Thyroid gland (tissue), 4 donors: ENCODE data around the gene OLFML2B. TPM values are rescaled to one million over a fixed set of nuclear protein-coding genes. Genes with fewer than 3 reads are reported as not detected.

ENCODE experiments used
- DNase-seq, 2 donors: peaks; one replicate each; pipeline ENCODE4 v3.0.0-alpha.2; 2019
- H3K27ac ChIP-seq, 3 donors: fragments of 200-600 bp; sonication (generic); 1 replicate in 2 of 3; 2 replicates in 1 of 3; pipeline ENCODE4 v1.5.1; 2016 to 2019; ENCODE audit warnings: mild to moderate bottlenecking in 1 of 3, moderate library complexity in 1 of 3
- H3K27me3 ChIP-seq: fragments of 200-600 bp; sonication (generic); one replicate; pipeline ENCODE4 v1.5.1; 2019
- H3K36me3 ChIP-seq, 2 donors: fragments of 200-600 bp; sonication (generic); one replicate each; pipeline ENCODE4 v1.5.1; 2016 to 2019
- H3K4me1 ChIP-seq, 2 donors: fragments of 200-600 bp; sonication (generic); one replicate each; pipeline ENCODE4 v1.5.1; 2017 to 2019
- H3K4me3 ChIP-seq, 3 donors: fragments of 200-600 bp; sonication (generic); replicated peaks in 1 of 3; 1 replicate in 2 of 3; 2 replicates in 1 of 3; pipeline ENCODE4 v1.5.1; 2016; ENCODE audit warnings: mild to moderate bottlenecking in 1 of 3
- H3K9me3 ChIP-seq: fragments of 200-600 bp; sonication (generic); one replicate; pipeline ENCODE4 v1.5.1; 2017
- POLR2A ChIP-seq, 2 donors: fragments of 450-650 bp; IDR thresholded peaks; one replicate each; pipeline ENCODE4 v1.6.1; 2017; ENCODE audit warnings: antibody characterized with exemption in 2 of 2, mild to moderate bottlenecking in 2 of 2, moderate library complexity in 1 of 2
- WGBS, 2 donors: methylation state at CpG; one replicate each; pipeline ENCODE4 v1.1.5; 2017; 5-methylcytosine and 5-hydroxymethylcytosine counted together
- intact Hi-C: fragments of 100-400 bp; cut with DNase I; formaldehyde crosslinking; loops from one replicate; pipeline ENCODE4 v1.15.1; 2023
- total RNA-seq, 4 donors: library from RNA; depleted of rRNA; stranded (reverse); fragments of >200 nt; gene quantifications; one replicate each; pipeline ENCODE4 v1.2.3, GENCODE V29; 2016
- TF ChIP-seq, protein P1 (sequence below), 6 experiments: fragments of 200-600 bp in 3 of 6; fragments of 450-650 bp in 3 of 6; sonication (generic) in 3 of 6; IDR thresholded peaks; one replicate each; pipeline ENCODE4 v1.5.1; 2016 to 2019; ENCODE audit warnings: antibody characterized with exemption in 6 of 6, mild to moderate bottlenecking in 2 of 6, inconsistent platforms in 1 of 6, moderate library complexity in 1 of 6

The OLFML2B gene
- total RNA-seq, 4 donors from 2014 or later = 8.0 to 18.4 (median 12.9) TPM

DNA sequence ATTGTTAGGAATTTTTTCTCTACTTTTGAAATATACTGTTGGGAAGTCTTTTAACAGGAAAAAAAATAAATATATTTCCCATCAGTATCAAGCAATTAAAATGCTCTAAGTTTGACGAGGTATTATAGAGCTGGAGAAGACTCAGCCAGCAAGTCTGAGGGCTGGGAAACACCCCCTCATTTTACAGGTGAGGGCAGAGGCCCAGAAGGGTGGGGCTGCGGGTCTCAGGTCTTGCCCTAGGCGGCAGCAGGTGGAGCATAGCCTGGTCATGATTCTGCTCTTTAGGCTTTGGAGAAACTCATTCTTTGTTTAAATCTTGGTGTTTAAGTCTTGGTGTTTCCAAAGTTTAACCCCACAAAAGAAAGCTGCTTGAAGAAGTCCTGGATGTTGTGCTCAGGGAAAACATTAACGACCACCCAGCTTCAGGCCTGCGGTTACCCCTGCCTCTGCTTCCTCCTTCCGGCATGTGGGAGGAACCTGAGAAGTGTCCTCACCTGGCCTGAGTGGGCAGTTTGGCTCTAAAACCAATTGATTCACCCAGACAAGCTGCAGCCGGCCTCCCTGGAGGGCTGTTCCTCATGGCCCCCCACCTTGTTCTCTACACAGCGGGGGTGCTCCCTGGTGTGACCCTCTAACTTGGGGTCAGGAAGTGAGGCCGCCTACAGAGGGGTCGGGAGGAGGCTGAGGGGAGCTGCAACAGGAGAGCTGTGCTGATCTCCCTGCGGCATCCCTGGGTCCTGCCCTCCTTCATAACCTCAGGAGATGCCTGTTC lies 41.7 kb downstream of the OLFML2B start:
- TF ChIP-seq, protein P1, sequence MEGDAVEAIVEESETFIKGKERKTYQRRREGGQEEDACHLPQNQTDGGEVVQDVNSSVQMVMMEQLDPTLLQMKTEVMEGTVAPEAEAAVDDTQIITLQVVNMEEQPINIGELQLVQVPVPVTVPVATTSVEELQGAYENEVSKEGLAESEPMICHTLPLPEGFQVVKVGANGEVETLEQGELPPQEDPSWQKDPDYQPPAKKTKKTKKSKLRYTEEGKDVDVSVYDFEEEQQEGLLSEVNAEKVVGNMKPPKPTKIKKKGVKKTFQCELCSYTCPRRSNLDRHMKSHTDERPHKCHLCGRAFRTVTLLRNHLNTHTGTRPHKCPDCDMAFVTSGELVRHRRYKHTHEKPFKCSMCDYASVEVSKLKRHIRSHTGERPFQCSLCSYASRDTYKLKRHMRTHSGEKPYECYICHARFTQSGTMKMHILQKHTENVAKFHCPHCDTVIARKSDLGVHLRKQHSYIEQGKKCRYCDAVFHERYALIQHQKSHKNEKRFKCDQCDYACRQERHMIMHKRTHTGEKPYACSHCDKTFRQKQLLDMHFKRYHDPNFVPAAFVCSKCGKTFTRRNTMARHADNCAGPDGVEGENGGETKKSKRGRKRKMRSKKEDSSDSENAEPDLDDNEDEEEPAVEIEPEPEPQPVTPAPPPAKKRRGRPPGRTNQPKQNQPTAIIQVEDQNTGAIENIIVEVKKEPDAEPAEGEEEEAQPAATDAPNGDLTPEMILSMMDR (IDR thresholded peaks at IDR 0.05) = no peak
- no peak for TF ChIP-seq POLR2A (IDR thresholded peaks at IDR 0.05)
- Histone ChIP-seq H3K27ac (no peak overlapping the region), H3K36me3 (no peaks in the 10 kb centered on the region), H3K9me3 (no peaks in the 10 kb centered on the region), H3K4me1 (no peaks in the 10 kb centered on the region), H3K4me3 (no peak overlapping the region), H3K27me3 (no peaks in the 10 kb centered on the region)
- WGBS, 2 donors = 81 to 85% methylated on average over 11 of the region's 11 CpGs
- DNase-seq = no peak
- intact Hi-C loops = no loop called here

DNA sequence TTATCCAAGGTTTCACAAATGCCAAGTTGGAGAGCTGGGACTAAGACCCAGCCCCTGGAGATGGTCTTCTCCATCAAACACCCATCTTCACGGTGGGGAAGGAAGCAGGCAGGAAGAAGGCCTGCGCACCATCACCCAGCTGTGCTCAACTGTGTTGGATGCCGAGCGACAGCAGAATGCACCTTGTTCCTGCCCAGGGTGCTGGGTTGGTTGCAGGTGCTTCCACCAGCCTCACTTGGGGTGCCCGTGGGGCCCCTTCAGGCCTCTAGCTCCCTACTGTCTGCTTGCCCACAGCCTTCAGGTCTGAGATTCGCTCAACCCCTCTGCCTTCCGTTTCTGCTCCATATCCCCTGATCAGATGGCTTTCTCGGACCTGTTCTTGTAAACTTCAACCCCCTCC lies 42.5 kb downstream of the OLFML2B start:
- Histone ChIP-seq H3K36me3 (no peaks in the 10 kb centered on the region), H3K27ac (no peak overlapping the region), H3K4me3 (no peak overlapping the region), H3K9me3 (no peaks in the 10 kb centered on the region), H3K4me1 (no peaks in the 10 kb centered on the region), H3K27me3 (no peaks in the 10 kb centered on the region)
- 92 to 93% methylated on average over 8 of the region's 8 CpGs for WGBS, 2 donors
- intact Hi-C loops = no loop called here
- DNase-seq = no peak
- TF ChIP-seq, protein P1 (IDR thresholded peaks at IDR 0.05) = no peak
- TF ChIP-seq POLR2A (IDR thresholded peaks at IDR 0.05) = no peak

DNA sequence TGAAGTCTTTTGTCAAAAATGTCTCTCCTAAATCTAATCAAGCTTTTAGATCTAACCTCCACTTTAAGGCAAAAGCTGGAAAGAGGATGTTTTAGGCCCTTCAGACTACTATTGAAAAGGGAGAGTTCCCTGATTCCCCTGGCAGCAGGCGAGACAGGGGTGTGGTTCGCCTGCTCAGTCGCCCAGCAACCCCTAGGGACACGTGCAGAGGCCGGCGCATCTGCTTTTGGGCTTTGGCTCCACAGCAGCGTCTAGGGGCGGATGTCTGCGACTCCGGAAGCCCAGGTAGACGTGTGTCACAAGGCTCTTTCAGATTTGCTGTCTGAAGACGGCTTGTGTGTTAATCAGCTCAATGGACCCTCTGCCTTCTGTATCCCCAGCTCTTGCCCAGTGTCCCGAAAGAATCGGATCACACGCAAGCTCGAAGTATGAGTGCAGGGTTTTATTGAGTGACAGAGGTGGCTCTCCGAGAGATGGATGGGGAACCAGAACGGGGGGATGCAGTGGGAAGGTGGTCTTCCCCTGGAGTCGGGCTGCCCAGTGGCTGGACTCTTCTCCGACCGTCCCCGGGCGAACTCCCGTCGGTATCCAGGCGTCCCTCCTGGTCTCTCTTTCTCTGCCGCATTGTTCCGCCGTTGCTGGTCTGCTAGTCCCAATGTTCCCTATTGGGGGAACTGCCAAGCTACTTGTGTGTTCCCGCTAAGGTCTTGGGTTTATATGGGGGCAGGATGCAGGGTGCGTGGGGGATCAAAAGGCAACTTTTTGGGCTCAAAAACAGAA lies 45.5 kb downstream of the OLFML2B start:
- peaks cover 0 to 7% of the 10 kb centered on the region in 2 donors for H3K4me1 ChIP-seq
- H3K4me3 ChIP-seq = no peak overlapping the region
- no peaks in the 10 kb centered on the region for H3K27me3 ChIP-seq
- intact Hi-C loops = no loop called here
- H3K9me3 ChIP-seq = no peaks in the 10 kb centered on the region
- no peaks in the 10 kb centered on the region for H3K36me3 ChIP-seq
- no peak for DNase-seq
- H3K27ac ChIP-seq = no peak overlapping the region
- no peak for TF ChIP-seq POLR2A (IDR thresholded peaks at IDR 0.05)
- TF ChIP-seq, protein P1 (IDR thresholded peaks at IDR 0.05) = no peak
- 93 to 94% methylated on average over 30 to 31 of the region's 31 CpGs for WGBS, 2 donors

DNA sequence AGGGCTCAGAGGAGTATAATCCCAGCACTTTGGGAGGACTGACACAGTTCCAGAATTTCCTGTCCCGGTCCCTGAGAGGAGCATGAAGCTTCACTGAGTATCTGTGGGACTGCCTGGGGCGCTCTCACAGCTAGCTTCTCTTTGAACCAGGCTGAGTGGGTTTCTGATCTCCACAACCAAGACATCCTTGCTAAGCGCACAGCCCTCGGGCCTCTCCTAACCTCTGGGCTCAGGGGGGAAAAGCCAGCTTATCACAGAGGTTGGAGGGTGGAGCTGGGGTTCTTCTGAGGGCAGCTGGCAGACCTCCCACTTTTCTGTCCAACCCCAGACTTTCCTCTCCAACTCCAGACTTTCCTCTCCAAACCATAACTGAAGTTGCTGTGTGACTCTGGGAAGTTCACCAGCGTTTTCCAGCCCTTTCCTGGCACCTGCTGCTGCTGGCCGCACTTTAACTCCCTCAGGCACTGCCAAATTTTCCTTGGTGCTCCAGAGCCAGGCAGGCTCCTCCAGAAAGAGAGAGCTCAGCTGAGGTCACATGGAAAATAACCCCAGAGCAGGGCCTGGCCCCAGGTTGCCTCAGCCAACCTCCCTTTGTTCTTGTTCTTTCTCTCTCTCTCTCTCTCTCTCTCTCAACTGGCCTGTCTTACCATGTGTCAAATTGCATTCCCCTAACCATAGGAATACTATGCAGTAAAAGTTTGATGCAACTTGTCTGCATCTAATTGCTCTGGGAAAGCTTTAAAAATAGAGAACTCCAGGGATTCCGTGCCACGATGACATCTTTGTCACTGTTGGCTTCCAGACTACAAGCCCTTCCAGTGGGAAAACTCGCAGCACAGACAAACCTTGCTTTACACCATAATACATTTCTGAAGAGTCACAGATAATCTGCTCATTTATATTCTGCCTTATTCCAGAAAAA lies 49.5 kb downstream of the OLFML2B start:
- intact Hi-C loops = no loop called here
- TF ChIP-seq, protein P1 (IDR thresholded peaks at IDR 0.05) = no peak
- TF ChIP-seq POLR2A (IDR thresholded peaks at IDR 0.05) = no peak
- H3K9me3 ChIP-seq = no peaks in the 10 kb centered on the region
- WGBS, 2 donors = 50 to 63% methylated on average over 8 to 9 of the region's 9 CpGs
- H3K27ac ChIP-seq = no peak overlapping the region
- peaks cover 0 to 7% of the 10 kb centered on the region in 2 donors for H3K4me1 ChIP-seq
- no peaks in the 10 kb centered on the region for H3K27me3 ChIP-seq
- H3K4me3 ChIP-seq = no peak overlapping the region
- no peaks in the 10 kb centered on the region for H3K36me3 ChIP-seq
- peak in 1 of 2 donors; percentile 13 for DNase-seq
